Liver (tissue), 9 donors: ENCODE measurements around the gene TBC1D7. TPM values are rescaled to one million over a fixed set of nuclear protein-coding genes. Genes with fewer than 3 reads are reported as not detected.

Source experiments
- DNase-seq: peaks from one replicate; pipeline ENCODE4 v3.0.0-alpha.2; 2017; ENCODE audit warnings: low spot score
- H3K27ac ChIP-seq, 2 donors: one replicate each; pipeline ENCODE4 v1.7.0; 2013; ENCODE audit warnings: inconsistent platforms in 2 of 2, low read length in 2 of 2, control low read depth in 1 of 2, low read depth in 1 of 2, mild to moderate bottlenecking in 1 of 2
- H3K27me3 ChIP-seq, 4 donors: one replicate each; pipeline versions ENCODE4 v1.6.1 to v1.7.0; 2013; ENCODE audit warnings: low read length in 3 of 4, inconsistent platforms in 1 of 4, mild to moderate bottlenecking in 1 of 4, moderate library complexity in 1 of 4; ENCODE audit not compliant: control insufficient read depth in 4 of 4, insufficient read depth in 4 of 4
- H3K36me3 ChIP-seq, 4 donors: one replicate each; pipeline versions ENCODE4 v1.6.1 to v1.7.0; 2013; ENCODE audit warnings: low read length in 3 of 4, mild to moderate bottlenecking in 3 of 4, low read depth in 1 of 4, moderate library complexity in 1 of 4; ENCODE audit not compliant: control insufficient read depth in 4 of 4, insufficient read depth in 3 of 4
- H3K4me1 ChIP-seq, 4 donors: one replicate each; pipeline versions ENCODE4 v1.6.1 to v1.7.0; 2013; ENCODE audit warnings: low read length in 3 of 4, mild to moderate bottlenecking in 3 of 4, moderate library complexity in 1 of 4; ENCODE audit not compliant: control insufficient read depth in 4 of 4, insufficient read depth in 4 of 4
- H3K4me3 ChIP-seq, 3 donors: one replicate each; pipeline versions ENCODE4 v1.6.1 to v1.7.0; 2013; ENCODE audit warnings: low read length in 3 of 3, control low read depth in 1 of 3, low read depth in 1 of 3, mild to moderate bottlenecking in 1 of 3
- H3K9ac ChIP-seq, 2 donors: one replicate each; pipeline ENCODE4 v1.7.0; 2013; ENCODE audit warnings: low read length in 2 of 2, mild to moderate bottlenecking in 2 of 2, moderate library complexity in 2 of 2, control low read depth in 1 of 2, low read depth in 1 of 2
- H3K9me3 ChIP-seq, 4 donors: one replicate each; pipeline versions ENCODE4 v1.6.1 to v1.7.0; 2013; ENCODE audit warnings: low read length in 3 of 4; ENCODE audit not compliant: control insufficient read depth in 4 of 4
- ATF3 ChIP-seq: IDR thresholded peaks from 2 replicates; pipeline ENCODE4 v1.6.1; 2016; ENCODE audit warnings: antibody characterized with exemption
- CTCF ChIP-seq: fragments of 150-350 bp; IDR thresholded peaks from 2 replicates; pipeline ENCODE4 v1.5.1; 2017; ENCODE audit warnings: improper control_type of control experiment, low read depth, low read length; ENCODE audit not compliant: missing input control
- EGR1 ChIP-seq, 2 donors: IDR thresholded peaks; 2 replicates each; pipeline ENCODE4 v1.6.1; 2016 to 2018; ENCODE audit warnings: antibody characterized with exemption in 2 of 2, low read depth in 2 of 2
- FOXA1 ChIP-seq: IDR thresholded peaks from 2 replicates; pipeline ENCODE4 v1.6.1; 2016; ENCODE audit warnings: antibody characterized with exemption
- FOXA2 ChIP-seq: IDR thresholded peaks from 2 replicates; pipeline ENCODE4 v1.6.1; 2016; ENCODE audit warnings: antibody characterized with exemption
- GABPA ChIP-seq, 2 donors: IDR thresholded peaks in 1 of 2; conservative IDR thresholded peaks in 1 of 2; 2 replicates each; pipeline ENCODE4 v1.6.1; 2016; ENCODE audit warnings: antibody characterized with exemption in 2 of 2, mild to moderate bottlenecking in 1 of 2, moderate library complexity in 1 of 2
- HNF4A ChIP-seq, 2 donors: conservative IDR thresholded peaks; 2 replicates each; pipeline ENCODE4 v1.6.1; 2016; ENCODE audit warnings: antibody characterized with exemption in 2 of 2, mild to moderate bottlenecking in 2 of 2
- HNF4G ChIP-seq: IDR thresholded peaks from 2 replicates; pipeline ENCODE4 v1.6.1; 2016; ENCODE audit warnings: antibody characterized with exemption
- JUND ChIP-seq, 2 donors: IDR thresholded peaks; 2 replicates each; pipeline ENCODE4 v1.6.1; 2016; ENCODE audit warnings: antibody characterized with exemption in 2 of 2
- MAX ChIP-seq: IDR thresholded peaks from 2 replicates; pipeline ENCODE4 v1.6.1; 2016; ENCODE audit warnings: antibody characterized with exemption
- NR2F2 ChIP-seq: IDR thresholded peaks from 2 replicates; pipeline ENCODE4 v1.6.1; 2016; ENCODE audit warnings: antibody characterized with exemption
- RAD21 ChIP-seq, 2 donors: IDR thresholded peaks; 2 replicates each; pipeline ENCODE4 v1.6.1; 2016; ENCODE audit warnings: antibody characterized with exemption in 2 of 2, mild to moderate bottlenecking in 2 of 2
- REST ChIP-seq: IDR thresholded peaks from 2 replicates; pipeline ENCODE4 v1.6.1; 2016; ENCODE audit warnings: antibody characterized with exemption, mild to moderate bottlenecking
- RXRA ChIP-seq, 2 donors: IDR thresholded peaks; 2 replicates each; pipeline ENCODE4 v1.6.1; 2017 to 2018; ENCODE audit warnings: antibody characterized with exemption in 2 of 2, mild to moderate bottlenecking in 1 of 2
- SP1 ChIP-seq: IDR thresholded peaks from 2 replicates; pipeline ENCODE4 v1.6.1; 2018; ENCODE audit warnings: antibody characterized with exemption, mild to moderate bottlenecking
- TAF1 ChIP-seq: conservative IDR thresholded peaks from 2 replicates; pipeline ENCODE4 v1.6.1; 2016; ENCODE audit warnings: antibody characterized with exemption, mild to moderate bottlenecking
- YY1 ChIP-seq: IDR thresholded peaks from 2 replicates; pipeline ENCODE4 v1.6.1; 2016; ENCODE audit warnings: antibody characterized with exemption, mild to moderate bottlenecking
- ZBTB33 ChIP-seq: IDR thresholded peaks from 2 replicates; pipeline ENCODE4 v1.6.1; 2016; ENCODE audit warnings: antibody characterized with exemption
- WGBS: extraction: QIAGEN DNeasy Blood & Tissue Kit; methylation state at CpG from one replicate; pipeline ENCODE4 v1.1.7; 2013; 5-methylcytosine and 5-hydroxymethylcytosine counted together
- polyA plus RNA-seq, 2 donors: library from polyadenylated mRNA; stranded (reverse) in 1 of 2; unstranded in 1 of 2; fragments of 200-250 nt in 1 of 2; fragments of >200 nt in 1 of 2; fragmentation: Nextera tagmentation in 1 of 2; extraction: Ambion mirVana in 1 of 2; gene quantifications; one replicate each; pipeline versions ENCODE4 v1.2.1 to v1.2.3, GENCODE V29; 2013 to 2015
- total RNA-seq, 2 donors: library from RNA; depleted of rRNA; stranded (reverse); fragments of >200 nt; gene quantifications; one replicate each; pipeline ENCODE4 v1.2.3, GENCODE V29; 2014
- donor health status: healthy.
- donor health status: healthy.
- donor health status: healthy.
- donor health status: healthy.
- donor health status: healthy.

Gene TBC1D7
- total and polyA plus RNA-seq, 4 donors = 9.6 to 18.8 (median 10.6) TPM

- peaks cover 13 to 65% (median 53%) of the 10 kb centered on the region in 4 donors for H3K36me3 ChIP-seq
- no peaks in the 10 kb centered on the region for H3K27me3 ChIP-seq
- H3K4me1 ChIP-seq = no peaks in the 10 kb centered on the region
- DNase-seq = no peak
- H3K4me3 ChIP-seq = no peak overlapping the region
- H3K9ac ChIP-seq = no peak overlapping the region
- H3K9me3 ChIP-seq = no peaks in the 10 kb centered on the region
- 97% methylated on average over 5 of the region's 5 CpGs for WGBS
- H3K27ac ChIP-seq = no peak overlapping the region
- TF ChIP-seq YY1 (no peak), HNF4G (no peak), NR2F2 (no peak), HNF4A (conservative IDR thresholded peaks at IDR 0.05) (no peak), SP1 (no peak), RAD21 (IDR thresholded peaks at IDR 0.05) (no peak), REST (no peak), CTCF (no peak), GABPA (IDR thresholded peaks at IDR 0.05 in 1 of 2, conservative IDR thresholded peaks at IDR 0.05 in 1 of 2) (no peak)
These were observed 8.3 kb downstream of the TBC1D7 start for GRCh38 chr6:13319891-13320564.

GRCh38 chr6:13318821-13319220, 9.5 kb downstream of the TBC1D7 start:
- WGBS = 91% methylated on average over 2 of the region's 2 CpGs
- no peak for TF ChIP-seq YY1
- TF ChIP-seq ZBTB33 = no peak
- no peak for TF ChIP-seq NR2F2
- no peak for TF ChIP-seq SP1
- TF ChIP-seq RXRA (IDR thresholded peaks at IDR 0.05) = no peak
- TF ChIP-seq TAF1 = no peak
- no peak for TF ChIP-seq GABPA (IDR thresholded peaks at IDR 0.05 in 1 of 2, conservative IDR thresholded peaks at IDR 0.05 in 1 of 2)
- no peak for TF ChIP-seq REST
- TF ChIP-seq HNF4A (conservative IDR thresholded peaks at IDR 0.05) = no peak
- TF ChIP-seq HNF4G = no peak
- no peak for TF ChIP-seq MAX
- no peak for TF ChIP-seq ATF3
- TF ChIP-seq EGR1 (IDR thresholded peaks at IDR 0.05; ENCODE audit: low read depth in 2 of 2) = no peak
- no peak for TF ChIP-seq FOXA1
- no peak for TF ChIP-seq FOXA2
- no peak for TF ChIP-seq JUND (IDR thresholded peaks at IDR 0.05)
- Histone ChIP-seq H3K36me3 (peaks cover 11 to 70% (median 53%) of the 10 kb centered on the region in 4 donors), H3K4me1 (no peaks in the 10 kb centered on the region), H3K27ac (no peak overlapping the region), H3K4me3 (no peak overlapping the region), H3K9me3 (no peaks in the 10 kb centered on the region), H3K9ac (no peak overlapping the region), H3K27me3 (no peaks in the 10 kb centered on the region)
- no peak for DNase-seq
